Neural cell (in vitro differentiated cells): Measurements from ENCODE around the gene MRPS27.

ENCODE experiments used
- EP300 ChIP-seq: fragments of 450-650 bp; conservative IDR thresholded peaks from 2 replicates; pipeline ENCODE4 v1.6.1; 2014; ENCODE audit warnings: antibody characterized with exemption, mild to moderate bottlenecking, moderate library complexity; ENCODE audit not compliant: poor library complexity, severe bottlenecking
- EZH2 ChIP-seq: fragments of 200-600, 300-800 bp; shearing (Covaris generic), sonication (generic); IDR thresholded peaks from 2 replicates; pipeline ENCODE4 v1.6.1; 2014; ENCODE audit warnings: antibody characterized with exemption, low read length, borderline replicate concordance, mild to moderate bottlenecking; ENCODE audit not compliant: insufficient read depth, poor library complexity, severe bottlenecking
- POLR2AphosphoS5 ChIP-seq: IDR thresholded peaks from 2 replicates; pipeline ENCODE4 v1.6.1; 2012
- RAD21 ChIP-seq: fragments of 450-650 bp; conservative IDR thresholded peaks from 2 replicates; pipeline ENCODE4 v1.6.1; 2014; ENCODE audit warnings: antibody characterized with exemption, mild to moderate bottlenecking, moderate library complexity
- SMC3 ChIP-seq: fragments of 450-650 bp; conservative IDR thresholded peaks from 2 replicates; pipeline ENCODE4 v1.6.1; 2014; ENCODE audit warnings: antibody characterized with exemption, mild to moderate bottlenecking, moderate library complexity; ENCODE audit not compliant: poor library complexity
- TAF1 ChIP-seq: IDR thresholded peaks from 2 replicates; pipeline ENCODE4 v1.6.1; 2012; ENCODE audit warnings: low read depth
- TF ChIP-seq, protein P1 (sequence below): fragments of 450-650 bp; IDR thresholded peaks from 2 replicates; pipeline ENCODE4 v1.5.1; 2014; ENCODE audit warnings: antibody characterized with exemption, mild to moderate bottlenecking, moderate library complexity; ENCODE audit not compliant: poor library complexity, severe bottlenecking
- TF ChIP-seq, protein P2 (sequence below): IDR thresholded peaks from 2 replicates; pipeline ENCODE4 v1.6.1; 2012; ENCODE audit warnings: borderline replicate concordance

DNA sequence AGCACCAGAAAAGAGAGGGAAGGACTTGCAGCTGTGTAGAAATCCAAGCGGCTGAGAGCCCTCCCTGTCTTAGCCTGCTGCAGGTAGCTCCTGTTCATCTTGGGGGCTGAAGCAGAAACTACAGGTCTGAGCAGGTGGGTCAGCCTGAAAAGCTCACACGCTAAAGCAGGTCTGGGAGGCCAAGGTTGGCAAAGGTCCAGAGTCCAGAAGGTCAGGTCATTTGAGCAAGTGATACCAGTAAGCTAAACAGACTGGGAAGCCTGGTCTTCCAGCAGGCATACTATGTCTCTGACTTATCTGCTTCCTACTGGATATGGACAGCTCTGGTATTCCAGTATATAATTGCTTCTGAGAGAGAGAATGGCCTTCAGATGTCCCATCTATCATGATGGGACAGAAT is 26.4 kb upstream of the MRPS27 start:
- TF ChIP-seq, protein P1, sequence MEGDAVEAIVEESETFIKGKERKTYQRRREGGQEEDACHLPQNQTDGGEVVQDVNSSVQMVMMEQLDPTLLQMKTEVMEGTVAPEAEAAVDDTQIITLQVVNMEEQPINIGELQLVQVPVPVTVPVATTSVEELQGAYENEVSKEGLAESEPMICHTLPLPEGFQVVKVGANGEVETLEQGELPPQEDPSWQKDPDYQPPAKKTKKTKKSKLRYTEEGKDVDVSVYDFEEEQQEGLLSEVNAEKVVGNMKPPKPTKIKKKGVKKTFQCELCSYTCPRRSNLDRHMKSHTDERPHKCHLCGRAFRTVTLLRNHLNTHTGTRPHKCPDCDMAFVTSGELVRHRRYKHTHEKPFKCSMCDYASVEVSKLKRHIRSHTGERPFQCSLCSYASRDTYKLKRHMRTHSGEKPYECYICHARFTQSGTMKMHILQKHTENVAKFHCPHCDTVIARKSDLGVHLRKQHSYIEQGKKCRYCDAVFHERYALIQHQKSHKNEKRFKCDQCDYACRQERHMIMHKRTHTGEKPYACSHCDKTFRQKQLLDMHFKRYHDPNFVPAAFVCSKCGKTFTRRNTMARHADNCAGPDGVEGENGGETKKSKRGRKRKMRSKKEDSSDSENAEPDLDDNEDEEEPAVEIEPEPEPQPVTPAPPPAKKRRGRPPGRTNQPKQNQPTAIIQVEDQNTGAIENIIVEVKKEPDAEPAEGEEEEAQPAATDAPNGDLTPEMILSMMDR = no peak
- TF ChIP-seq, protein P2, sequence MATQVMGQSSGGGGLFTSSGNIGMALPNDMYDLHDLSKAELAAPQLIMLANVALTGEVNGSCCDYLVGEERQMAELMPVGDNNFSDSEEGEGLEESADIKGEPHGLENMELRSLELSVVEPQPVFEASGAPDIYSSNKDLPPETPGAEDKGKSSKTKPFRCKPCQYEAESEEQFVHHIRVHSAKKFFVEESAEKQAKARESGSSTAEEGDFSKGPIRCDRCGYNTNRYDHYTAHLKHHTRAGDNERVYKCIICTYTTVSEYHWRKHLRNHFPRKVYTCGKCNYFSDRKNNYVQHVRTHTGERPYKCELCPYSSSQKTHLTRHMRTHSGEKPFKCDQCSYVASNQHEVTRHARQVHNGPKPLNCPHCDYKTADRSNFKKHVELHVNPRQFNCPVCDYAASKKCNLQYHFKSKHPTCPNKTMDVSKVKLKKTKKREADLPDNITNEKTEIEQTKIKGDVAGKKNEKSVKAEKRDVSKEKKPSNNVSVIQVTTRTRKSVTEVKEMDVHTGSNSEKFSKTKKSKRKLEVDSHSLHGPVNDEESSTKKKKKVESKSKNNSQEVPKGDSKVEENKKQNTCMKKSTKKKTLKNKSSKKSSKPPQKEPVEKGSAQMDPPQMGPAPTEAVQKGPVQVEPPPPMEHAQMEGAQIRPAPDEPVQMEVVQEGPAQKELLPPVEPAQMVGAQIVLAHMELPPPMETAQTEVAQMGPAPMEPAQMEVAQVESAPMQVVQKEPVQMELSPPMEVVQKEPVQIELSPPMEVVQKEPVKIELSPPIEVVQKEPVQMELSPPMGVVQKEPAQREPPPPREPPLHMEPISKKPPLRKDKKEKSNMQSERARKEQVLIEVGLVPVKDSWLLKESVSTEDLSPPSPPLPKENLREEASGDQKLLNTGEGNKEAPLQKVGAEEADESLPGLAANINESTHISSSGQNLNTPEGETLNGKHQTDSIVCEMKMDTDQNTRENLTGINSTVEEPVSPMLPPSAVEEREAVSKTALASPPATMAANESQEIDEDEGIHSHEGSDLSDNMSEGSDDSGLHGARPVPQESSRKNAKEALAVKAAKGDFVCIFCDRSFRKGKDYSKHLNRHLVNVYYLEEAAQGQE = no peak
- TF ChIP-seq TAF1 (no peak), EZH2 (no peak), RAD21 (no peak), POLR2AphosphoS5 (no peak), SMC3 (no peak), EP300 (no peak)
